ENCODE measurements around the gene RPL4.
A peak's percentile ranks its signal among the peaks of the same experiment; 100 is the strongest.
"Not testable (repeated sequence)": the region's sequence is repeated elsewhere in the genome, so short reads cannot be mapped to it uniquely, and the experiment has no call there.

Gene RPL4

GRCh38 chr15:66504563-66505429 lies at the start of gene RPL4, which contains the start of gene ZWILCH:
Gene RPL4, minus strand, starts transcription at chr15:66504855. Its CDS starts 65 bp downstream, at chr15:66504790.
Gene ZWILCH, plus strand, starts transcription at chr15:66505326. Its CDS starts 13 bp downstream, at chr15:66505339.
- peak; percentile 83 for DNase-seq

GRCh38 chr15:66545255-66545654 lies 40.6 kb upstream of the RPL4 start:
- no peak for DNase-seq

- no peak for DNase-seq
Observed at GRCh38 chr15:66542896-66543295, 38.2 kb upstream of the RPL4 start.

GRCh38 chr15:66535056-66535455 lies 30.4 kb upstream of the RPL4 start:
- DNase-seq, result no peak

- no peak for DNase-seq
Observed at GRCh38 chr15:66524838-66525237, 20.2 kb upstream of the RPL4 start.

- DNase-seq, result no peak
Observed at GRCh38 chr15:66523926-66524325, 19.3 kb upstream of the RPL4 start.

- no peak for DNase-seq
Observed at GRCh38 chr15:66515901-66516322, 11.3 kb upstream of the RPL4 start.

GRCh38 chr15:66514586-66514985 lies 9.9 kb upstream of the RPL4 start:
- no peak for DNase-seq

- no peak for DNase-seq
Observed at GRCh38 chr15:66508293-66508883, 3.7 kb upstream of the RPL4 start.

- DNase-seq, result no peak
Observed at GRCh38 chr15:66505818-66506217, 1.2 kb upstream of the RPL4 start.

GRCh38 chr15:66505430-66505811 lies 766 bp upstream of the RPL4 start:
- no peak for DNase-seq

- DNase-seq, result no peak
Observed at GRCh38 chr15:66503780-66504562, 684 bp downstream of the RPL4 start.

- DNase-seq, result not testable (repeated sequence)
Observed at GRCh38 chr15:66503041-66503648, 1.5 kb downstream of the RPL4 start.

GRCh38 chr15:66502491-66502890 lies 2.2 kb downstream of the RPL4 start:
- no peak for DNase-seq

- not testable (repeated sequence) for DNase-seq
Observed at GRCh38 chr15:66500346-66500745, 4.3 kb downstream of the RPL4 start.

- no peak for DNase-seq
Observed at GRCh38 chr15:66498501-66499386, 5.9 kb downstream of the RPL4 start.

- DNase-seq, result peak; percentile 98
Observed at GRCh38 chr15:66497502-66498455, 6.9 kb downstream of the RPL4 start, which contains the start of gene SNAPC5. Gene SNAPC5, minus strand, starts transcription at chr15:66497762. Its CDS starts 31 bp downstream, at chr15:66497731.

- no peak for DNase-seq
Observed at GRCh38 chr15:66496951-66497501, 7.6 kb downstream of the RPL4 start.

GRCh38 chr15:66494262-66494661 lies 10.4 kb downstream of the RPL4 start:
- DNase-seq, result no peak

GRCh38 chr15:66491846-66492245 lies 12.8 kb downstream of the RPL4 start:
- no peak for DNase-seq

Measured in activated CD4-positive, CD25-positive, alpha-beta regulatory T cell treated with anti-CD3 and anti-CD28 coated beads, Interleukin-2, amount 50 U/mL, for 72 hours (primary cell).